ENCODE measurements around the gene EDN1.

DNA sequence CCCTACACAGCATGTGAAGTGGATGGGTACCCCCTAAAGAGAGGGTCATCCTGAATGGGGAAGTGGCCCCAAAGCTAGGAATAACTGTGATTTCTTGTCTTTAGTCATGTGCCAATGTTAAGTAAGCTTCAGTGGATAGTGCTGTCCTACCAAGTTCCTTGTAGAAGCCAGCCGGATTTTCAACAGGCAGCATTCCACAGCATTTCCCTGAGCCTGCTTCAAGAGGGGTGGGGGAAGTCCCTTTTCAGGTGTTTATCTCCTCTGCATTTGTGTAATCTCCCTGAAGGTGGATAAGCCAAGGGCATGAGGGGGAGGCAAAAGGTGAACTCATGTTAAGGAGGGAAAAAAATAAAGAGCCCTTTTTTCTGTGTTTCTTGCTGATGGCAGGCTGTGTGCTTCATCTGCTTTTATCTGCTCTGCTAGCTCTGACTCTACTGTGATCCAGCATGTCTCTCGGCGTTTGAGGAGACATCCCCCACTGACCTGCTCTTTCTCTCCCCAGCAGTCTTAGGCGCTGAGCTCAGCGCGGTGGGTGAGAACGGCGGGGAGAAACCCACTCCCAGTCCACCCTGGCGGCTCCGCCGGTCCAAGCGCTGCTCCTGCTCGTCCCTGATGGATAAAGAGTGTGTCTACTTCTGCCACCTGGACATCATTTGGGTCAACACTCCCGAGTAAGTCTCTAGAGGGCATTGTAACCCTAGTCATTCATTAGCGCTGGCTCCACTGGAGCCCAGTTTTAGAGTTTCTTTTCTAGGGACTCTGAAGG is 1.9 kb downstream of the EDN1 start:
- TF ChIP-seq POLR2A (IDR thresholded peaks at IDR 0.05; ENCODE audit: extremely low read depth, insufficient read length): no peak
- TF ChIP-seq, protein P1, sequence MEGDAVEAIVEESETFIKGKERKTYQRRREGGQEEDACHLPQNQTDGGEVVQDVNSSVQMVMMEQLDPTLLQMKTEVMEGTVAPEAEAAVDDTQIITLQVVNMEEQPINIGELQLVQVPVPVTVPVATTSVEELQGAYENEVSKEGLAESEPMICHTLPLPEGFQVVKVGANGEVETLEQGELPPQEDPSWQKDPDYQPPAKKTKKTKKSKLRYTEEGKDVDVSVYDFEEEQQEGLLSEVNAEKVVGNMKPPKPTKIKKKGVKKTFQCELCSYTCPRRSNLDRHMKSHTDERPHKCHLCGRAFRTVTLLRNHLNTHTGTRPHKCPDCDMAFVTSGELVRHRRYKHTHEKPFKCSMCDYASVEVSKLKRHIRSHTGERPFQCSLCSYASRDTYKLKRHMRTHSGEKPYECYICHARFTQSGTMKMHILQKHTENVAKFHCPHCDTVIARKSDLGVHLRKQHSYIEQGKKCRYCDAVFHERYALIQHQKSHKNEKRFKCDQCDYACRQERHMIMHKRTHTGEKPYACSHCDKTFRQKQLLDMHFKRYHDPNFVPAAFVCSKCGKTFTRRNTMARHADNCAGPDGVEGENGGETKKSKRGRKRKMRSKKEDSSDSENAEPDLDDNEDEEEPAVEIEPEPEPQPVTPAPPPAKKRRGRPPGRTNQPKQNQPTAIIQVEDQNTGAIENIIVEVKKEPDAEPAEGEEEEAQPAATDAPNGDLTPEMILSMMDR (IDR thresholded peaks at IDR 0.05; ENCODE audit: low read depth, low read length): no peak

Measured in NB4 (cell line).